ENCODE measurements around the gene LSM10. TPM values are rescaled to one million over a fixed set of nuclear protein-coding genes. Genes with fewer than 3 reads are reported as not detected.

The LSM10 gene
- total and polyA plus RNA-seq, 9 of the 15 experiments (the other 6 are each of a cell fraction or from before 2014, with no cell fraction given), result 13.2 to 146 (median 68.9) TPM

DNA sequence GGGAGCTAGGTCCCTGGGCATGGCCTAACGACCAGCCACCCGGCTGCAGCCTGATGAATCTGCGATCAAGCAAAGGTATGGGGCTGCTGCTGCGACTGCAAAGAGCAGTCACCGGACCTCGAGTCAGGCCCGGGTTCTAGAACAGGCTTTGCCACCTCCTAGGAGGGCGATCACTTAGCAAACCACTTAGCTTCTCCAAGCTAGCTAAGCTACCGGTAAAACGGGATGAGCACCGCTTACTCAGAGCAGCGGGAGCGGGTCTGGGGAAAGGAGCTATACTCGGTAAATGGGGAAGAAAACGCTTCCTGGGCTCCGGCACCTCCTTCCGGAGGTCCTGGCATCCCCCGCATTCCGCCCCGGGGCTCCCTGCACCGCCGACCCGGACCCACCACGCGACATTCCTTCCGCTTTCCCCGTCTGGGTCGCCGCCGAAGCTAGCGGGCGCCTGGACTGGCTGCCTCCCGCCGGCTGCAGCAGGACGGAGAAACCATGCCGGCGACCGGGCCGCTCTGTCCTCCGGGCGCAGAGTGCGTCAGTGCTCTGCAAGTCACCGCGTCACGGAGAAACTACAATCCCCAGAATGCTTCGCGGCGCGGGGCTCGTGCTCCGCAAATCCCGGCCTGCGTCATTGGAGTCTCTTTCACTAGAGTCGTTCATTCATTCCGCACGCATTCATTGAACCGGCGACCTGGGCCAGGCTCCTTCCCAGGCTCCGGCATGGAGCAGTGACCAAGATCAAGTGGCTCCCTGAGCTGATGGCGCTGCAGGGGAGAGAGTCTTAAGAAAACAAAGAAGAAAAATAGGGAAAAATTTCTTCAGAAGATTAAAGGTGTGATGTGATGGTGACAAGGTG lies at the start of gene LSM10 (continued):
- TF ChIP-seq, protein P1, sequence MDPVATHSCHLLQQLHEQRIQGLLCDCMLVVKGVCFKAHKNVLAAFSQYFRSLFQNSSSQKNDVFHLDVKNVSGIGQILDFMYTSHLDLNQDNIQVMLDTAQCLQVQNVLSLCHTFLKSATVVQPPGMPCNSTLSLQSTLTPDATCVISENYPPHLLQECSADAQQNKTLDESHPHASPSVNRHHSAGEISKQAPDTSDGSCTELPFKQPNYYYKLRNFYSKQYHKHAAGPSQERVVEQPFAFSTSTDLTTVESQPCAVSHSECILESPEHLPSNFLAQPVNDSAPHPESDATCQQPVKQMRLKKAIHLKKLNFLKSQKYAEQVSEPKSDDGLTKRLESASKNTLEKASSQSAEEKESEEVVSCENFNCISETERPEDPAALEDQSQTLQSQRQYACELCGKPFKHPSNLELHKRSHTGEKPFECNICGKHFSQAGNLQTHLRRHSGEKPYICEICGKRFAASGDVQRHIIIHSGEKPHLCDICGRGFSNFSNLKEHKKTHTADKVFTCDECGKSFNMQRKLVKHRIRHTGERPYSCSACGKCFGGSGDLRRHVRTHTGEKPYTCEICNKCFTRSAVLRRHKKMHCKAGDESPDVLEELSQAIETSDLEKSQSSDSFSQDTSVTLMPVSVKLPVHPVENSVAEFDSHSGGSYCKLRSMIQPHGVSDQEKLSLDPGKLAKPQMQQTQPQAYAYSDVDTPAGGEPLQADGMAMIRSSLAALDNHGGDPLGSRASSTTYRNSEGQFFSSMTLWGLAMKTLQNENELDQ (CRISPR knock-in tag; IDR thresholded peaks at IDR 0.05; ENCODE audit: borderline replicate concordance), result no peak
- TF ChIP-seq ZNF436 (CRISPR knock-in tag; IDR thresholded peaks at IDR 0.05) (no peak), MBD2 (IDR thresholded peaks at IDR 0.05; ENCODE audit: borderline replicate concordance, low read depth) (peak; percentile 90), ZNF3 (CRISPR knock-in tag; IDR thresholded peaks at IDR 0.05) (no peak), DACH1 (IDR thresholded peaks at IDR 0.05; ENCODE audit: partially characterized antibody) (no peak), ELF4 (CRISPR knock-in tag; IDR thresholded peaks at IDR 0.05) (no peak), MAFK (IDR thresholded peaks at IDR 0.05; ENCODE audit: low read length) (no peak), ZNF408 (CRISPR knock-in tag; IDR thresholded peaks at IDR 0.05; ENCODE audit: low read depth) (no peak), FOXJ3 (CRISPR knock-in tag; IDR thresholded peaks at IDR 0.05) (no peak), SFPQ (IDR thresholded peaks at IDR 0.05; ENCODE audit: low read depth, low read length) (no peak), MED1 (CRISPR knock-in tag; IDR thresholded peaks at IDR 0.05; ENCODE audit: borderline replicate concordance) (no peak), ZNF184 (CRISPR knock-in tag; IDR thresholded peaks at IDR 0.05) (no peak), ZNF124 (CRISPR knock-in tag; IDR thresholded peaks at IDR 0.05) (no peak), DMBX1 (CRISPR knock-in tag; IDR thresholded peaks at IDR 0.05; ENCODE audit: borderline replicate concordance) (no peak), ZNF589 (CRISPR knock-in tag; IDR thresholded peaks at IDR 0.05; ENCODE audit: low read depth) (no peak), JUN (IDR thresholded peaks at IDR 0.05; ENCODE audit: borderline replicate concordance, low read depth, low read length) (peak; percentile 75; the same call in 1 of the 2 replicates), JUN (CRISPR knock-in tag; IDR thresholded peaks at IDR 0.05; ENCODE audit: borderline replicate concordance) (peak; percentile 41; the same call in 1 of the 2 replicates)
- TF ChIP-seq, protein P2, sequence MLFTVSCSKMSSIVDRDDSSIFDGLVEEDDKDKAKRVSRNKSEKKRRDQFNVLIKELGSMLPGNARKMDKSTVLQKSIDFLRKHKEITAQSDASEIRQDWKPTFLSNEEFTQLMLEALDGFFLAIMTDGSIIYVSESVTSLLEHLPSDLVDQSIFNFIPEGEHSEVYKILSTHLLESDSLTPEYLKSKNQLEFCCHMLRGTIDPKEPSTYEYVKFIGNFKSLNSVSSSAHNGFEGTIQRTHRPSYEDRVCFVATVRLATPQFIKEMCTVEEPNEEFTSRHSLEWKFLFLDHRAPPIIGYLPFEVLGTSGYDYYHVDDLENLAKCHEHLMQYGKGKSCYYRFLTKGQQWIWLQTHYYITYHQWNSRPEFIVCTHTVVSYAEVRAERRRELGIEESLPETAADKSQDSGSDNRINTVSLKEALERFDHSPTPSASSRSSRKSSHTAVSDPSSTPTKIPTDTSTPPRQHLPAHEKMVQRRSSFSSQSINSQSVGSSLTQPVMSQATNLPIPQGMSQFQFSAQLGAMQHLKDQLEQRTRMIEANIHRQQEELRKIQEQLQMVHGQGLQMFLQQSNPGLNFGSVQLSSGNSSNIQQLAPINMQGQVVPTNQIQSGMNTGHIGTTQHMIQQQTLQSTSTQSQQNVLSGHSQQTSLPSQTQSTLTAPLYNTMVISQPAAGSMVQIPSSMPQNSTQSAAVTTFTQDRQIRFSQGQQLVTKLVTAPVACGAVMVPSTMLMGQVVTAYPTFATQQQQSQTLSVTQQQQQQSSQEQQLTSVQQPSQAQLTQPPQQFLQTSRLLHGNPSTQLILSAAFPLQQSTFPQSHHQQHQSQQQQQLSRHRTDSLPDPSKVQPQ (CRISPR knock-in tag; IDR thresholded peaks at IDR 0.05; ENCODE audit: borderline replicate concordance), result no peak

Measured in K562 (cell line).